Liver (tissue), 3 donors: ENCODE data around the gene DCDC2C.

Experiments used
- ATF3 ChIP-seq: IDR thresholded peaks from 2 replicates; pipeline ENCODE4 v1.6.1; 2016; ENCODE audit warnings: antibody characterized with exemption
- CTCF ChIP-seq: fragments of 150-350 bp; IDR thresholded peaks from 2 replicates; pipeline ENCODE4 v1.5.1; 2017; ENCODE audit warnings: improper control_type of control experiment, low read depth, low read length; ENCODE audit not compliant: missing input control
- EGR1 ChIP-seq, 2 donors: IDR thresholded peaks; 2 replicates each; pipeline ENCODE4 v1.6.1; 2016 to 2018; ENCODE audit warnings: antibody characterized with exemption in 2 of 2, low read depth in 2 of 2
- FOXA1 ChIP-seq: IDR thresholded peaks from 2 replicates; pipeline ENCODE4 v1.6.1; 2016; ENCODE audit warnings: antibody characterized with exemption
- FOXA2 ChIP-seq: IDR thresholded peaks from 2 replicates; pipeline ENCODE4 v1.6.1; 2016; ENCODE audit warnings: antibody characterized with exemption
- JUND ChIP-seq, 2 donors: IDR thresholded peaks; 2 replicates each; pipeline ENCODE4 v1.6.1; 2016; ENCODE audit warnings: antibody characterized with exemption in 2 of 2
- RAD21 ChIP-seq, 2 donors: IDR thresholded peaks; 2 replicates each; pipeline ENCODE4 v1.6.1; 2016; ENCODE audit warnings: antibody characterized with exemption in 2 of 2, mild to moderate bottlenecking in 2 of 2
- TAF1 ChIP-seq: conservative IDR thresholded peaks from 2 replicates; pipeline ENCODE4 v1.6.1; 2016; ENCODE audit warnings: antibody characterized with exemption, mild to moderate bottlenecking
- TF ChIP-seq, protein P1 (sequence below): IDR thresholded peaks from 2 replicates; pipeline ENCODE4 v1.6.1; 2016; ENCODE audit warnings: antibody characterized with exemption, mild to moderate bottlenecking
- donor health status: healthy.
- donor health status: healthy.

GRCh38 chr2:3689998-3690748, 13.2 kb upstream of the DCDC2C start:
- TF ChIP-seq CTCF (no peak), TAF1 (no peak), FOXA2 (no peak), RAD21 (IDR thresholded peaks at IDR 0.05) (no peak), FOXA1 (no peak), ATF3 (no peak), EGR1 (IDR thresholded peaks at IDR 0.05; ENCODE audit: low read depth in 2 of 2) (no peak), JUND (IDR thresholded peaks at IDR 0.05) (no peak)
- TF ChIP-seq, protein P1, sequence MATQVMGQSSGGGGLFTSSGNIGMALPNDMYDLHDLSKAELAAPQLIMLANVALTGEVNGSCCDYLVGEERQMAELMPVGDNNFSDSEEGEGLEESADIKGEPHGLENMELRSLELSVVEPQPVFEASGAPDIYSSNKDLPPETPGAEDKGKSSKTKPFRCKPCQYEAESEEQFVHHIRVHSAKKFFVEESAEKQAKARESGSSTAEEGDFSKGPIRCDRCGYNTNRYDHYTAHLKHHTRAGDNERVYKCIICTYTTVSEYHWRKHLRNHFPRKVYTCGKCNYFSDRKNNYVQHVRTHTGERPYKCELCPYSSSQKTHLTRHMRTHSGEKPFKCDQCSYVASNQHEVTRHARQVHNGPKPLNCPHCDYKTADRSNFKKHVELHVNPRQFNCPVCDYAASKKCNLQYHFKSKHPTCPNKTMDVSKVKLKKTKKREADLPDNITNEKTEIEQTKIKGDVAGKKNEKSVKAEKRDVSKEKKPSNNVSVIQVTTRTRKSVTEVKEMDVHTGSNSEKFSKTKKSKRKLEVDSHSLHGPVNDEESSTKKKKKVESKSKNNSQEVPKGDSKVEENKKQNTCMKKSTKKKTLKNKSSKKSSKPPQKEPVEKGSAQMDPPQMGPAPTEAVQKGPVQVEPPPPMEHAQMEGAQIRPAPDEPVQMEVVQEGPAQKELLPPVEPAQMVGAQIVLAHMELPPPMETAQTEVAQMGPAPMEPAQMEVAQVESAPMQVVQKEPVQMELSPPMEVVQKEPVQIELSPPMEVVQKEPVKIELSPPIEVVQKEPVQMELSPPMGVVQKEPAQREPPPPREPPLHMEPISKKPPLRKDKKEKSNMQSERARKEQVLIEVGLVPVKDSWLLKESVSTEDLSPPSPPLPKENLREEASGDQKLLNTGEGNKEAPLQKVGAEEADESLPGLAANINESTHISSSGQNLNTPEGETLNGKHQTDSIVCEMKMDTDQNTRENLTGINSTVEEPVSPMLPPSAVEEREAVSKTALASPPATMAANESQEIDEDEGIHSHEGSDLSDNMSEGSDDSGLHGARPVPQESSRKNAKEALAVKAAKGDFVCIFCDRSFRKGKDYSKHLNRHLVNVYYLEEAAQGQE = no peak
